DND-41 (cell line): ENCODE data around the gene NRDC.

Experiments
- CTCF ChIP-seq: IDR thresholded peaks from 2 replicates; pipeline ENCODE4 v1.5.1; 2012; ENCODE audit warnings: borderline replicate concordance, low read length, moderate library complexity, mild to moderate bottlenecking; ENCODE audit not compliant: poor library complexity, severe bottlenecking; ENCODE audit errors: extremely low read depth
- EZH2 ChIP-seq: IDR thresholded peaks from 3 replicates; pipeline ENCODE4 v1.6.1; 2012; ENCODE audit warnings: borderline replicate concordance, low read depth, mild to moderate bottlenecking, moderate library complexity, low read length, inconsistent platforms; ENCODE audit not compliant: severe bottlenecking

- TF ChIP-seq CTCF (no peak), EZH2 (no peak)
Measured at GRCh38 chr1:51780927-51781326, 97.6 kb downstream of the NRDC start.
